IMR-90 (cell line): ENCODE results near the gene IQSEC3. TPM values are rescaled to one million over a fixed set of nuclear protein-coding genes. Genes with fewer than 3 reads are reported as not detected.

Experiments
- ATAC-seq: fragments of 200-7000 bp; cut with Tn5 transposase; 2 replicates; pipeline ENCODE4 v1.9.1; 2020; ENCODE audit warnings: low read depth, mild to moderate bottlenecking, moderate library complexity
- BruUV-seq: library from RNA; stranded (reverse); fragments of 400-500 nt; replicated peaks from 2 replicates; lab custom pipeline; 2021; lab: Mats Ljungman, UMichigan
- CTCF ChIA-PET: fragments of 300-600 bp; formaldehyde crosslinking; extraction: SDS; loops from one replicate; lab custom pipeline; 2021; ENCODE audit warnings: antibody characterized with exemption; lab: Yijun Ruan, JAX
- POLR2A ChIA-PET: fragments of 300-600 bp; sonication (Branson Sonifier 250); formaldehyde crosslinking; loops from one replicate; lab custom pipeline; 2022; ENCODE audit warnings: antibody characterized with exemption; ENCODE audit not compliant: unreplicated experiment; lab: Charles Lee
- DNase-seq: peaks from one replicate; pipeline ENCODE4 v3.0.0; 2013
- H2AFZ ChIP-seq: replicated peaks from 2 replicates; pipeline ENCODE3; 2013; ENCODE audit warnings: low read length, mild to moderate bottlenecking; ENCODE audit not compliant: poor library complexity
- H2AK5ac ChIP-seq: 2 replicates; pipeline ENCODE4 v1.6.1; 2013; ENCODE audit warnings: low read depth, low read length, inconsistent platforms
- H2AK9ac ChIP-seq: replicated peaks from 2 replicates; pipeline ENCODE3; 2013; ENCODE audit warnings: mild to moderate bottlenecking, low read depth, low read length, moderate library complexity; ENCODE audit not compliant: poor library complexity
- H2BK120ac ChIP-seq: 2 replicates; pipeline ENCODE4 v1.6.1; 2013; ENCODE audit warnings: low read depth, low read length, inconsistent platforms
- H2BK15ac ChIP-seq: 3 replicates; pipeline ENCODE4 v1.6.1; 2013; ENCODE audit warnings: low read depth, low read length, inconsistent platforms
- H2BK20ac ChIP-seq: 2 replicates; pipeline ENCODE4 v1.6.1; 2013; ENCODE audit warnings: low read depth, mild to moderate bottlenecking, inconsistent platforms, low read length, moderate library complexity
- H2BK5ac ChIP-seq: 2 replicates; pipeline ENCODE4 v1.6.1; 2013; ENCODE audit warnings: mild to moderate bottlenecking, low read depth, low read length, inconsistent platforms; ENCODE audit not compliant: poor library complexity, severe bottlenecking
- H3K14ac ChIP-seq: replicated peaks from 2 replicates; pipeline ENCODE4 v1.6.1; 2013; ENCODE audit warnings: low read depth, low read length, inconsistent platforms
- H3K18ac ChIP-seq: 2 replicates; pipeline ENCODE4 v1.6.1; 2013; ENCODE audit warnings: low read depth, low read length, control low read depth
- H3K23ac ChIP-seq: 2 replicates; pipeline ENCODE4 v1.6.1; 2013; ENCODE audit warnings: low read depth, low read length, inconsistent platforms
- H3K27ac ChIP-seq: 2 replicates; pipeline ENCODE4 v1.5.1; 2013; ENCODE audit warnings: mild to moderate bottlenecking, control low read depth, low read length; ENCODE audit not compliant: insufficient read depth
- H3K27me3 ChIP-seq: 2 replicates; pipeline ENCODE4 v1.6.1; 2013; ENCODE audit warnings: low read length; ENCODE audit not compliant: control insufficient read depth, insufficient read depth
- H3K36me3 ChIP-seq: 2 replicates; pipeline ENCODE4 v1.6.1; 2013; ENCODE audit warnings: low read length, mixed read lengths; ENCODE audit not compliant: control insufficient read depth, insufficient read depth
- H3K4ac ChIP-seq: 2 replicates; pipeline ENCODE4 v1.6.1; 2013; ENCODE audit warnings: low read depth, low read length, inconsistent platforms
- H3K4me1 ChIP-seq: 2 replicates; pipeline ENCODE4 v1.6.1; 2013; ENCODE audit warnings: low read length, mixed read lengths; ENCODE audit not compliant: control insufficient read depth, insufficient read depth
- H3K4me2 ChIP-seq: 2 replicates; pipeline ENCODE4 v1.6.1; 2013; ENCODE audit warnings: low read depth, mild to moderate bottlenecking, control low read depth, low read length, moderate library complexity
- H3K4me3 ChIP-seq: 2 replicates; pipeline ENCODE4 v1.5.1; 2013; ENCODE audit warnings: low read depth, mild to moderate bottlenecking, control low read depth, low read length, moderate library complexity; ENCODE audit not compliant: insufficient read depth
- H3K56ac ChIP-seq: 2 replicates; pipeline ENCODE4 v1.6.1; 2013; ENCODE audit warnings: low read length, inconsistent platforms; ENCODE audit not compliant: insufficient read depth; ENCODE audit errors: extremely low read depth
- H3K79me1 ChIP-seq, 2 experiments: 2 replicates each; pipeline ENCODE4 v1.6.1; 2013; ENCODE audit warnings: low read length in 2 of 2, inconsistent platforms in 1 of 2, low read depth in 1 of 2
- H3K9ac ChIP-seq: 2 replicates; pipeline ENCODE4 v1.6.1; 2013; ENCODE audit warnings: low read depth, low read length, control low read depth
- H3K9me1 ChIP-seq: 2 replicates; pipeline ENCODE4 v1.6.1; 2013; ENCODE audit warnings: low read length, inconsistent platforms; ENCODE audit not compliant: insufficient read depth
- H3K9me3 ChIP-seq: 2 replicates; pipeline ENCODE4 v1.6.1; 2013; ENCODE audit warnings: low read length; ENCODE audit not compliant: control insufficient read depth, insufficient read depth
- H4K20me1 ChIP-seq: 2 replicates; pipeline ENCODE4 v1.6.1; 2013; ENCODE audit warnings: low read length, inconsistent platforms; ENCODE audit not compliant: insufficient read depth
- H4K5ac ChIP-seq: 2 replicates; pipeline ENCODE4 v1.6.1; 2013; ENCODE audit warnings: mild to moderate bottlenecking, low read depth, low read length, control low read depth
- H4K8ac ChIP-seq, 2 experiments: 2 replicates each; pipeline ENCODE4 v1.6.1; 2013; ENCODE audit warnings: low read depth in 2 of 2, low read length in 2 of 2, control low read depth in 1 of 2, inconsistent platforms in 1 of 2
- H4K91ac ChIP-seq: 2 replicates; pipeline ENCODE4 v1.6.1; 2013; ENCODE audit warnings: low read depth, low read length, inconsistent platforms; ENCODE audit not compliant: insufficient read depth
- BHLHE40 ChIP-seq: fragments of 150-350 bp; IDR thresholded peaks from 2 replicates; pipeline ENCODE4 v1.6.1; 2016; ENCODE audit warnings: mild to moderate bottlenecking, low read depth, low read length
- CEBPB ChIP-seq: IDR thresholded peaks from 2 replicates; pipeline ENCODE4 v1.6.1; 2012; ENCODE audit warnings: low read depth, low read length, improper control_type of control experiment
- CHD1 ChIP-seq: IDR thresholded peaks from 2 replicates; pipeline ENCODE4 v1.6.1; 2012; ENCODE audit warnings: low read depth, low read length, improper control_type of control experiment
- CTCF ChIP-seq: conservative IDR thresholded peaks from 2 replicates; pipeline ENCODE4 v1.5.1; 2012; ENCODE audit warnings: mild to moderate bottlenecking, low read depth, low read length, improper control_type of control experiment
- ELK1 ChIP-seq: fragments of 150-350 bp; IDR thresholded peaks from 2 replicates; pipeline ENCODE4 v1.6.1; 2016; ENCODE audit warnings: low read depth, mild to moderate bottlenecking, low read length, moderate library complexity, borderline replicate concordance
- FOS ChIP-seq: fragments of 150-350 bp; IDR thresholded peaks from 2 replicates; pipeline ENCODE4 v1.6.1; 2016; ENCODE audit warnings: low read depth, low read length
- SMC3 ChIP-seq: fragments of 150-350 bp; IDR thresholded peaks from 2 replicates; pipeline ENCODE4 v1.6.1; 2016; ENCODE audit warnings: low read depth, mild to moderate bottlenecking, antibody characterized with exemption, low read length, moderate library complexity
- USF2 ChIP-seq: fragments of 150-350 bp; IDR thresholded peaks from 2 replicates; pipeline ENCODE4 v1.6.1; 2017; ENCODE audit warnings: mild to moderate bottlenecking, antibody characterized with exemption, low read length, low read depth
- WGBS, 2 experiments: methylation state at CpG; one replicate each; pipeline versions ENCODE4 v1.1.5 to v1.1.7; 2013; ENCODE audit warnings: missing lambda C conversion rate in 2 of 2; ENCODE audit not compliant: insufficient read length in 1 of 2; ENCODE audit errors: extremely low coverage in 2 of 2; 5-methylcytosine and 5-hydroxymethylcytosine counted together
- dilution Hi-C: fragments of 300-500 bp; cut with HindIII; formaldehyde crosslinking; loops from one replicate; pipeline ENCODE4 v1.14.3; 2018; ENCODE audit warnings: low sequenced_read_pairs; ENCODE audit not compliant: unreplicated experiment
- in situ Hi-C: fragments of 300-500 bp; cut with MboI; formaldehyde crosslinking; loops from 3 replicates; pipeline ENCODE4 v1.14.3; 2019; ENCODE audit warnings: low sequenced_read_pairs, inconsistent platforms, mixed read lengths
- intact Hi-C: fragments of 100-400 bp; cut with micrococcal nuclease; formaldehyde crosslinking; loops from 2 replicates; pipeline ENCODE4 v1.10.0; 2022
- polyA plus RNA-seq, 3 experiments: library from polyadenylated mRNA; depleted of rRNA; stranded (reverse); fragments of >200 nt; gene quantifications; 2 replicates each; pipeline ENCODE4 v1.2.3, GENCODE V29; 2012; ENCODE audit warnings: low replicate concordance in 1 of 3
- total RNA-seq: library from RNA; depleted of rRNA; stranded (reverse); fragments of >200 nt; gene quantifications from 2 replicates; pipeline ENCODE4 v1.2.3, GENCODE V29; 2012

The IQSEC3 gene
- total and polyA plus RNA-seq, 2 of the 4 experiments (the other 2 are of a cell fraction): 0.10 TPM; not detected in 1

- peak overlapping the region; percentile 71 for H2BK20ac ChIP-seq
- peak overlapping the region; percentile 61 for H2BK5ac ChIP-seq
- no peak overlapping the region for H3K9ac ChIP-seq
- H2BK120ac ChIP-seq: peak overlapping the region; percentile 55; the same call in 1 of the 2 replicates
- TF ChIP-seq SMC3 (no peak), CEBPB (no peak), BHLHE40 (peak; percentile 28; the same call in 1 of the 2 replicates), USF2 (peak; percentile 76), ELK1 (no peak), CTCF (no peak), CHD1 (no peak), FOS (no peak)
- peak; percentile 58 for DNase-seq
- peaks cover 0 to 7% of the 10 kb centered on the region in 2 experiments; a peak in 1 of 4 replicates for H3K79me1 ChIP-seq
- no peak overlapping the region for H3K56ac ChIP-seq
- H2AFZ ChIP-seq: peak overlapping the region; percentile 78
- no peaks in the 10 kb centered on the region for H3K36me3 ChIP-seq
- no peak overlapping the region for H3K27ac ChIP-seq
- peak overlapping the region; percentile 40 to 88; a peak in 3 of 4 replicates for H4K8ac ChIP-seq
- no peaks in the 10 kb centered on the region for H3K27me3 ChIP-seq
- H2AK5ac ChIP-seq: peak overlapping the region; percentile 90
- peak overlapping the region; percentile 51 for H2AK9ac ChIP-seq
- H3K9me1 ChIP-seq: peaks cover 32% of the 10 kb centered on the region
- no peak for ATAC-seq
- H3K18ac ChIP-seq: peak overlapping the region; percentile 42; the same call in 1 of the 2 replicates
- H4K5ac ChIP-seq: peak overlapping the region; percentile 46; the same call in 1 of the 2 replicates
- intact Hi-C loops: no loop called here
- peak overlapping the region; percentile 60; the same call in 1 of the 2 replicates for H4K91ac ChIP-seq
- dilution Hi-C loops: no loop called here
- H3K9me3 ChIP-seq: no peaks in the 10 kb centered on the region
- H3K4ac ChIP-seq: peak overlapping the region; percentile 77
- no CpG with 5 or more reads among the region's 8 CpGs for WGBS, 2 experiments
- no peak overlapping the region for H3K4me3 ChIP-seq
- H3K4me1 ChIP-seq: peaks cover 27% of the 10 kb centered on the region
- no peaks in the 10 kb centered on the region for H4K20me1 ChIP-seq
- no TSS peak for BruUV-seq
- H3K4me2 ChIP-seq: no peak overlapping the region
- peak overlapping the region; percentile 76 for H3K14ac ChIP-seq
- H2BK15ac ChIP-seq: peak overlapping the region; percentile 49; the same call in 1 of the 3 replicates
- in situ Hi-C loops: no loop called here
- ChIA-PET POLR2A (no interaction called here), CTCF (no interaction called here)
- H3K23ac ChIP-seq: no peak overlapping the region
Observed at GRCh38 chr12:180445-180844, 113.9 kb downstream of the IQSEC3 start.
